DLD1 (cell line): ENCODE measurements around the gene KRTAP19-8.

Experiments used
- in situ Hi-C: cut with HindIII; loops from 2 replicates; pipeline ENCODE4 v1.10.0; 2017; ENCODE audit warnings: low sequenced_read_pairs

The KRTAP19-8 gene

GRCh38 chr21:31012133-31013089, 25.9 kb downstream of the KRTAP19-8 start:
- in situ Hi-C loops: no loop called here

- in situ Hi-C loops: no loop called here
Measured at GRCh38 chr21:31011412-31011811, 26.9 kb downstream of the KRTAP19-8 start.

- in situ Hi-C loops: no loop called here
Measured at GRCh38 chr21:31008355-31008754, 29.9 kb downstream of the KRTAP19-8 start.

- in situ Hi-C loops: no loop called here
Measured at GRCh38 chr21:31005019-31005418, 33.3 kb downstream of the KRTAP19-8 start.

- in situ Hi-C loops: no loop called here
Measured at GRCh38 chr21:31003471-31003870, 34.8 kb downstream of the KRTAP19-8 start.

GRCh38 chr21:30997541-30997940, 40.7 kb downstream of the KRTAP19-8 start:
- in situ Hi-C loops: no loop called here

- in situ Hi-C loops: no loop called here
Measured at GRCh38 chr21:30996728-30997127, 41.5 kb downstream of the KRTAP19-8 start.

GRCh38 chr21:30994932-30995331, 43.3 kb downstream of the KRTAP19-8 start:
- in situ Hi-C loops: no loop called here

- in situ Hi-C loops: no loop called here
Measured at GRCh38 chr21:30990514-30991262, 47.6 kb downstream of the KRTAP19-8 start.

- in situ Hi-C loops: no loop called here
Measured at GRCh38 chr21:30988706-30989105, 49.6 kb downstream of the KRTAP19-8 start.
